ENCODE results near the gene PNN. TPM values are rescaled to one million over a fixed set of nuclear protein-coding genes. Genes with fewer than 3 reads are reported as not detected.

PNN gene
- total RNA-seq, 3 donors from 2014 or later = 42.5 to 50.6 (median 49.4) TPM

DNA sequence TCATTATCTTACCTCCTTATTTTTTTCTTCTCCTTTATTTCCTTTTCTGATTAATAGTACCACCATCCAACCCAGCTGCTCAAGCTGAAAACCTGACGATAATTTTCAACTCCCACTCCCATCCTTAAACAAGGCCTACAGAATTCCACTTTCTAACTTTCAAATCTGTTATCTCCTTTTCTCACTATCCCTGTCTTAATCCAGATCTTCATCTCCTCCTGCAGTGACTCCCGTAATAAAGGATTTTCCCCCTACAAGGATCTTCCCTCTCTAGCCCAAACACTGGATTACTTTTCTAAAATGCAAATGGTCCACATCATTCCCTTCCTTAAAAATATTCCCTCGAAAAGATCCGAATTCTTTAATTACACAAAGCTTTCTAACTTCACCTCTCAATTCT is 6.5 kb upstream of the PNN start:
- H3K4me1 ChIP-seq (ENCODE audit: low read depth) = peaks cover 13% of the 10 kb centered on the region
- DNase-seq = no peak
- TF ChIP-seq, protein P1, sequence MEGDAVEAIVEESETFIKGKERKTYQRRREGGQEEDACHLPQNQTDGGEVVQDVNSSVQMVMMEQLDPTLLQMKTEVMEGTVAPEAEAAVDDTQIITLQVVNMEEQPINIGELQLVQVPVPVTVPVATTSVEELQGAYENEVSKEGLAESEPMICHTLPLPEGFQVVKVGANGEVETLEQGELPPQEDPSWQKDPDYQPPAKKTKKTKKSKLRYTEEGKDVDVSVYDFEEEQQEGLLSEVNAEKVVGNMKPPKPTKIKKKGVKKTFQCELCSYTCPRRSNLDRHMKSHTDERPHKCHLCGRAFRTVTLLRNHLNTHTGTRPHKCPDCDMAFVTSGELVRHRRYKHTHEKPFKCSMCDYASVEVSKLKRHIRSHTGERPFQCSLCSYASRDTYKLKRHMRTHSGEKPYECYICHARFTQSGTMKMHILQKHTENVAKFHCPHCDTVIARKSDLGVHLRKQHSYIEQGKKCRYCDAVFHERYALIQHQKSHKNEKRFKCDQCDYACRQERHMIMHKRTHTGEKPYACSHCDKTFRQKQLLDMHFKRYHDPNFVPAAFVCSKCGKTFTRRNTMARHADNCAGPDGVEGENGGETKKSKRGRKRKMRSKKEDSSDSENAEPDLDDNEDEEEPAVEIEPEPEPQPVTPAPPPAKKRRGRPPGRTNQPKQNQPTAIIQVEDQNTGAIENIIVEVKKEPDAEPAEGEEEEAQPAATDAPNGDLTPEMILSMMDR (IDR thresholded peaks at IDR 0.05) = no peak
- H3K9me3 ChIP-seq = no peaks in the 10 kb centered on the region
- no peaks in the 10 kb centered on the region for H3K36me3 ChIP-seq (ENCODE audit: low read depth)
- intact Hi-C loops (cut with DNase I, micrococcal nuclease) = no loop called here
- H3K4me3 ChIP-seq = no peak overlapping the region
- ATAC-seq = no peak

DNA sequence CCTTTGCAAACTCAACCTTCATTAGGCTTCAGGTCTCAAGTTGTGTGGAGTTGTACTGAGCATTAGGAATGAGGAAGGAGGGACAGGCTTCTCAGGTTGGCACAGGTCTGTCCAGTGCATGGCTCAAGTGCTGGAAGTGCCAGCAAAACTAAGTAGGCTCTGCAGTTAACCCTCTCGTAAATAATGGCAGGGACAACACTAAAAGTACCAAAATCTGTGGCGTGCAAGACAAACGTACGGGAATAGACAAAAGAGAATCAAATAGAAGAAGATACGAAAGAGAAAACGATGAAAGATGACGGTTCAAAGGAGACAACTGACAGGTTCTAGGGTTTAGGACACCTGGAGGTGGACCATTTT is 5.5 kb upstream of the PNN start:
- H3K4me3 ChIP-seq = peak overlapping the region; percentile 45
- H3K9me3 ChIP-seq = no peaks in the 10 kb centered on the region
- TF ChIP-seq, protein P1 (IDR thresholded peaks at IDR 0.05) = no peak
- H3K4me1 ChIP-seq (ENCODE audit: low read depth) = peaks cover 13% of the 10 kb centered on the region
- intact Hi-C loops (cut with DNase I, micrococcal nuclease) = no loop called here
- no peaks in the 10 kb centered on the region for H3K36me3 ChIP-seq (ENCODE audit: low read depth)
- ATAC-seq (peak; percentile 52), DNase-seq (peak in 1 of 3 donors; percentile 24)

DNA sequence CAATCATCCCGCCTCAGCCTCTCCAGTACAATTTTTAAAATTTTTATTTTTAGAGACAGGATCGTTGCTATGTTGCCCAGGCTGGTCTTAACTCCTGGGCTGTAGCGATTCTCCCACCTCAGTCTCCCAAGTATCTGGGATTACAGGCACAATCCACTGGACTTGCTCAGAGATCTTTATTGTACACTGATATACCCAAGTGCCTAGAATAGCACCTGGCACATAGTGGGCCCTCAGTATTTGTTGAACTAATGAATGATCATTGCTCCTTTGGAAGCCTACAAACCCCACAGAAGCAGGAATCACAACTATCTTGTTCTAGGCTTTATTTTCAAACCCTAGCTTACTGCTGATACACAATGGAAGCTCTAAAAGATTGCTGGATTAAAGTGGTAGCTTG is 1.9 kb upstream of the PNN start:
- Histone ChIP-seq H3K4me3 (no peak overlapping the region), H3K9me3 (no peaks in the 10 kb centered on the region), H3K4me1 (ENCODE audit: low read depth) (peaks cover 21% of the 10 kb centered on the region), H3K36me3 (ENCODE audit: low read depth) (peaks cover 4% of the 10 kb centered on the region)
- TF ChIP-seq, protein P1 (IDR thresholded peaks at IDR 0.05) = no peak
- ATAC-seq (no peak), DNase-seq (no peak)
- intact Hi-C loops (cut with DNase I, micrococcal nuclease) = loop anchor here in 1 of 2 donors (10.0 kb wide), 1 partner anchor 68 kb away; the partner anchor contains the start of gene SEC23A

DNA sequence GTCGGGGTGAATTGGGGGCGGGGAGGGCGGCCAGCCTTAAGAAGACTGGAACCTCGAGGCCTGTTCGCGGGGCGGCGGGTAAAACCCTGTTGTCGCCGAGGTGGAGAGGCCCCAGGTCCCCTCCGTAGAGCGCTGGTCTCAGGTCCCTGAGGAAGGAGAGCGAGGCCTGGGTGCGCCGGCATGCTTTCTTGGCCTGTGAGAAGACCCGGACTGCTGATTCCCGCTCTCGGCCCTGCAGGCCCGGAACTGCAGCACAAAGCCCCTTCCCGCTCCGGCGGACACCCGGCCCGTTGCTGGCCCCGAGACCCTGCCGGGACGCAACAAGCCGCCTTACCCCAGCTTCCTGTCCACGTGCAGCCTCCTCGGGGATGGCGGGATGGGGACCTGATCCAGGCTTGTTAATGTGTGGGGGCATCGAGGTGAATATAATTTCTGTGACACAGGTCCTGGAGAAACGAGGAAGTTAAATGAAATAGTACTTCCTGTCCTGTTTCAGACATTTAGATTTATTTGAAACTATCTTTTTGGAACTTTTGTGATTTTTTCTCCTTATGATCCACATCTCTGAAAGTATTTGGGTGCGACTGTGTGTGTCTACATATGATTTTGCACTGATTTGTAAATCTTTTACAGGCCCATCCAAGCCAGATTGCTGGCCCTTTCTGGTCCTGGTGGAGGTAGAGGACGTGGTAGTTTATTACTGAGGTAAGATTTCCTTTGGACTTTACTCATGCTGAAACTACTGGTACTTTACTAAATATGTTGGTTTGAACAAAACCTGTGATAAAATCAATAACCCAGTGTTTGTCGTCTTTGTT is 600 bp downstream of the PNN start:
- Histone ChIP-seq H3K4me1 (ENCODE audit: low read depth) (peaks cover 10% of the 10 kb centered on the region), H3K4me3 (peak overlapping the region; percentile 72), H3K36me3 (ENCODE audit: low read depth) (peaks cover 19% of the 10 kb centered on the region), H3K9me3 (no peaks in the 10 kb centered on the region)
- DNase-seq (peak in 1 of 3 donors; percentile 82), ATAC-seq (peak; percentile 20)
- TF ChIP-seq, protein P1 (IDR thresholded peaks at IDR 0.05) = no peak
- intact Hi-C loops (cut with DNase I, micrococcal nuclease) = loop anchor here in 1 of 2 donors (10.0 kb wide), 1 partner anchor 71 kb away; the partner anchor contains the start of gene SEC23A

DNA sequence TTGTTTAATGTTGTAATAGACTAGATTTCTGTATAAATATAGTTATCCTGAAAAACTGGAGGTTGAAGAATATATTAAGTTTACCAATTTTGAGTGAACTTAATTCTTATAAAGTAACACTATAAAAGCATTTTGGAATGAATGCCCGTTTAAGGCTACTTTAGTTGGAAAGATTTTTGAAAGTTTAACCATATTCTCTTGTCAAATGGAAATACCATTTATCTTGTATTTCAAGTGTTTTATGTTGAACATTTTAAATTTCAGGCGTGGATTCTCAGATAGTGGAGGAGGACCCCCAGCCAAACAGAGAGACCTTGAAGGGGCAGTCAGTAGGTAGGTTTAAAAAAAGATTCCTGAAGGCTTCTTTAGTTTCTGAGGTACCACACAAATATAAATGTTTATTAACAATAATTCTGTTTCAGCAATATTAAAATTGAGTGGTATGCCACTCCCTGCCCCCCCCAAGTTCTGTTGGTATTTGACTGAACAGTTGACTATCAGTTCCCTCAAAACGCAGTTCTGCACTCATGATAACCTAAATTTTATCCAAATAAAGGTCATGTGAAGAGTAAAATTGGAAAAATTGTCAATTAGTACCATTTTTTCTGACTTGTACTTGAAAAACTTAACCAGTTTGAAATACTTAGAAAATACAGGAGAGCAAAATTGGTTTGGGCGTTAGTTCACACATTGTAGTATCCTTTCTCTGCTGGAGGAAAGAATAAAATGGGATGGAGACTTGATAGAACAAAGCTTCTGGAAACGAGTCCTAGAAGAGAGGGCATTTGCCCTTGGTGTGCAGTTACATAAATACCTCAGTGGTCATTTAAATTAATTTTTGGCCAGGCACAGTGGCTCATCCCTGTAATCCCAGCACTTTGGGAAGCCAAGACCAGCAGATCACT is 1.5 kb downstream of the PNN start:
- Histone ChIP-seq H3K4me3 (peak overlapping the region; percentile 72), H3K9me3 (no peaks in the 10 kb centered on the region), H3K36me3 (ENCODE audit: low read depth) (peaks cover 25% of the 10 kb centered on the region), H3K4me1 (ENCODE audit: low read depth) (peaks cover 10% of the 10 kb centered on the region)
- ATAC-seq = no peak
- DNase-seq = no peak
- intact Hi-C loops (cut with DNase I, micrococcal nuclease) = loop anchor here in 1 of 2 donors (10.0 kb wide), 1 partner anchor 72 kb away; the partner anchor contains the start of gene SEC23A
- TF ChIP-seq, protein P1 (IDR thresholded peaks at IDR 0.05) = no peak

Data from mucosa of descending colon (tissue), 3 donors.